HUES6 (cell line): Measurements from ENCODE around the gene NDUFV2.
A peak's percentile ranks its signal among the peaks of the same experiment; 100 is the strongest.

ENCODE experiments used
- H3K27ac ChIP-seq: 2 replicates; pipeline ENCODE4 v1.7.0; 2013; ENCODE audit warnings: low read depth, mild to moderate bottlenecking, low read length, inconsistent platforms
- H3K27me3 ChIP-seq: 2 replicates; pipeline ENCODE4 v1.6.1; 2013; ENCODE audit warnings: low read length; ENCODE audit not compliant: control insufficient read depth, insufficient read depth
- H3K36me3 ChIP-seq: 2 replicates; pipeline ENCODE4 v1.6.1; 2013; ENCODE audit warnings: low read length; ENCODE audit not compliant: control insufficient read depth, insufficient read depth
- H3K4me1 ChIP-seq: 2 replicates; pipeline ENCODE4 v1.6.1; 2013; ENCODE audit warnings: low read length; ENCODE audit not compliant: control insufficient read depth, insufficient read depth
- H3K4me3 ChIP-seq: 2 replicates; pipeline ENCODE4 v1.5.1; 2013; ENCODE audit warnings: low read depth, low read length
- H3K9ac ChIP-seq: one replicate; pipeline ENCODE4 v1.6.1; 2013; ENCODE audit warnings: mild to moderate bottlenecking, low read length
- H3K9me3 ChIP-seq: 2 replicates; pipeline ENCODE4 v1.6.1; 2013; ENCODE audit warnings: low read depth, low read length; ENCODE audit not compliant: control insufficient read depth, insufficient read depth

Gene NDUFV2

DNA sequence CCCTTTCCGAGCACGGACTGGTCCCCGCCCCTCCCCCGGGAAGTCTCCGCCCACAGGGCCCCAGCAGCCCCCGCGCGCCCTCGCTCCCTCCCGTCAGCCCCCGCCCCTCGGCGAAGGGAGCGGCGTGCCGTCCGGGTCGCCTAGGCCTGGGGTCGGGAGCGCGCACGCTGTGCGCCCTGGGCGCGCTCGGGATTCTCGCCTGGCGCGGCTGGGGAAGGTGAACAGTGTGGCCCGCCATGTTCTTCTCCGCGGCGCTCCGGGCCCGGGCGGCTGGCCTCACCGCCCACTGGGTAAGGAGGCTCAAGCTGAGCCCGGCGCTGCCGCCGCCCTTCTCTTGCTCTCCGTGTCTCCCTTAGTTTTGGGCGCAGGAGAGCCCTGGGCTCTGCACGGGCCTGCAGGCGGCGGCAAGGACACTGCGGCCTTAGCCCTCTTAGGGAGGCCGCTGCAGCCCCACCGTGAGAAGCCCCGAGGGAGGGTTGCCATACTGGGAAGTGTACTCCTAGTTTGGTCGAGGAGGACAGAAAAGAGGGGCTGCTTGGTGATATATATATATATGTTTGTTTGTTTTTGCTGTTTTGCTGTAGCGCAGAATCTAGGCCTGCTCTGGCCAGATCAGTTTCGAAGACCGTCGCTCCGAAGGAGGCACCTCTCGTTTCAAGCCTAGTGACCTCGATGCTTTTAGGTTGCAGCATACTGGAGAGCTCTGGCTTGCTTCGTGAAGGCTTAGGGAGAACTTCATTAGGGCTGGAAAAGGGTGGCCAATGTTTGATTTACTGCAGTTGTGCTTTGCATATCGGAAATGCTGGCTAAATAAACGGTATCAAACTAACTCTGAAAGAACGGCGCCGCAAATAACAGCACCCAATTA, at the start of gene NDUFV2:
TSS of gene NDUFV2 (plus strand) at position 192 of the 868 bp plus-strand sequence. CDS start at position 237, 45 bp downstream.
- Histone ChIP-seq H3K27ac (peak within 1 kb of the TSS; percentile 96), H3K27me3 (no peaks in the 10 kb centered on the region), H3K4me3 (peak within 1 kb of the TSS; percentile 91), H3K4me1 (peaks cover 45% of the 10 kb centered on the region), H3K9ac (peak within 1 kb of the TSS; percentile 97), H3K36me3 (peaks cover 5% of the 10 kb centered on the region; the same call in 1 of the 2 replicates), H3K9me3 (no peaks in the 10 kb centered on the region)

DNA sequence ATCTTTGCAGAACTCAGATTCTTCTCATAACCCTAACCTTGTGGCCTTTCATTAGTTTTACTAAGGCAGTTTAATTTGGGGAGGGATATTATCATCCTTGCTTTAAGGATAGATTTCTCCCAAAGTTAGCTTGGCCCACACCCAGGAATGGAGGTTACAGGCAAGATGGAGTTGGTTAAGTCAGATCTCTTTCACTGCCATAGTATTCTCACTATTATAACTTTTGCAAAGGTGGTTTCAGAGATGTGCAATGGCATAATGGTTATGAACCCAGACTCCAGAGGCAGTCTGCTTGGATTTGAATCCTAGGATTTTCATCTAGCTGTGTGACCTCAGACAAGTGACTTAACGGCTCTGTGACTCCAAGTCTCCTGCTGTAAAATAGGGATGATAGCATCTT, 48.7 kb upstream of the NDUFV2 start:
- Histone ChIP-seq H3K9ac (no peak overlapping the region), H3K4me1 (no peaks in the 10 kb centered on the region), H3K27me3 (no peaks in the 10 kb centered on the region), H3K27ac (no peak overlapping the region), H3K4me3 (no peak overlapping the region), H3K9me3 (peaks cover 45% of the 10 kb centered on the region), H3K36me3 (no peaks in the 10 kb centered on the region)

DNA sequence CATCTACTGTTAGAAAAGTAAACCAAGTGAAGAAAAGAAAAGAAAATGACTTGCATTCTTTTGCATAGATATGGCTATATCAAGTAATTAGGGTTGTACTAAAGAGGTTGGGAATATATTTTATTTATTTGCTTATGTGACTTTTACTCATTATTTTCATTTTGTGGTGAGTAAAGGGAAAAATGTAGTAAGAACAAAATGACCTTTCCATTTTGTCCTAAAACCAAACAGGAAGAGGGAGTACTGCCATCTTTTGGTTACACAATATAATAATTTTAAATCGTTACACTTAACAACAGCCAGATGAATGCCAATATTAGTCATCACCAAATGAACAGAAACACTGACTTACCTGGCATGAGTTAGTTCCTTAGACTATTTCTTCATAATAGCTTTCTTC, 47.3 kb upstream of the NDUFV2 start:
- H3K27me3 ChIP-seq = no peaks in the 10 kb centered on the region
- H3K36me3 ChIP-seq = no peaks in the 10 kb centered on the region
- no peaks in the 10 kb centered on the region for H3K4me1 ChIP-seq
- peaks cover 32% of the 10 kb centered on the region for H3K9me3 ChIP-seq
- no peak overlapping the region for H3K27ac ChIP-seq
- no peak overlapping the region for H3K9ac ChIP-seq
- no peak overlapping the region for H3K4me3 ChIP-seq

DNA sequence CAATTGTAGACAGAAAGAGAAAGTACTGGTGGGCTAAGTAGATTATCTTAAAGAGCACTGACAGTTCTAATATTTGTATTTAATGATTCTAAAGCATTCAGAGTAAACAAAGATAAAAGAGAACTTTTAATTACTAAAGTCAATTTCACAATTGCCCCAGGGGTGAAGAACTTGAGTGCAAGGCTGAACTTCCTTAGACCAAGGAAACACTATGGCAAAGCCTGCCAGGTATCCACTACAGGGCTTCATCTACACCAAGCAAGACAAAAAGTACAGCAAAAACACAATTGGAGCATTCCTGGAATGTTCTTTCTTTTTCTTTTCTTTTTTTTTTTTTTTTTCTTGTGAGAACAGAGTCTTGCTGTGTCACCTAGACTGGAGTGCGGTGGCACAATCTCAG, 46.9 kb upstream of the NDUFV2 start:
- no peaks in the 10 kb centered on the region for H3K4me1 ChIP-seq
- no peak overlapping the region for H3K4me3 ChIP-seq
- peaks cover 27% of the 10 kb centered on the region for H3K9me3 ChIP-seq
- no peaks in the 10 kb centered on the region for H3K36me3 ChIP-seq
- no peak overlapping the region for H3K9ac ChIP-seq
- no peaks in the 10 kb centered on the region for H3K27me3 ChIP-seq
- H3K27ac ChIP-seq = no peak overlapping the region

DNA sequence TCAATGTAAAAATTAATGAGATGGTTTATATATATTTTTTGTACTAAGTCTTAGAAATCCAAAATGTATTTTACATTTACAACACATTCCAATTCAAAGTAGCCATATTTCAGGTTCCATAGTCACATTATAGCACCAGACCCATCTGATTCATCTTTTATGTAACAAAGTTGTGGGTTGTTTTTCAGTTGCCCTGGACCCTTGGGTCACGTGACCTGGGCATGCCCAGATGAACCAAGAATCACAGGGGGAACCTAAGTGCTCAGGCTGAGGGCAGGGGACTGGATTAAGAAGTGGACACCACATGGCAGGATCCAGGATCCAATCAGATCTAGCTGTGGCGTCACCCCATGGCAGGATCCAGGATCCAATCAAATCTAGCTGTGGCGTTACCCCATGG, 44.9 kb upstream of the NDUFV2 start:
- H3K4me3 ChIP-seq = no peak overlapping the region
- H3K36me3 ChIP-seq = no peaks in the 10 kb centered on the region
- H3K9me3 ChIP-seq = peaks cover 13% of the 10 kb centered on the region
- H3K9ac ChIP-seq = no peak overlapping the region
- no peaks in the 10 kb centered on the region for H3K27me3 ChIP-seq
- H3K27ac ChIP-seq = no peak overlapping the region
- H3K4me1 ChIP-seq = no peaks in the 10 kb centered on the region

DNA sequence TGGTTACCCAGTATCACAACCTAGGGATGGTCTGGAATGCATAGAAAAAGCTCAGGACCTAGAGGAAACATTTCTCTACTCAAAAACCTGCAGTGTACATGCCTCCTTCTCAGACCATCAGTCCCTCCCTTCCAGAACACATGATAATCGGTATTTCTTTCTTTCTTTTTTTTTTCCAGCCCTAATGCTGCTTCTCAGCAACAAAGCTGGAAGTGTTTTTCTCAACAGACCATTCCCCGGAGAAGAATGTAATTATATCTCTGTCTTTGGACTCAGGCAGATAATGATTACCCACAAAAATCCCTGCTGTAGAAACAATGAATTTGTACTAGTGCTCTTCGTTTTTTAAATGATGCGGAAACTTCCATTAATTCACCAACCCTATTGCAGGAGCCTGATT, 44.1 kb upstream of the NDUFV2 start:
- no peak overlapping the region for H3K27ac ChIP-seq
- H3K9me3 ChIP-seq = peaks cover 6% of the 10 kb centered on the region
- H3K4me1 ChIP-seq = no peaks in the 10 kb centered on the region
- no peaks in the 10 kb centered on the region for H3K36me3 ChIP-seq
- no peak overlapping the region for H3K4me3 ChIP-seq
- H3K27me3 ChIP-seq = no peaks in the 10 kb centered on the region
- H3K9ac ChIP-seq = no peak overlapping the region

DNA sequence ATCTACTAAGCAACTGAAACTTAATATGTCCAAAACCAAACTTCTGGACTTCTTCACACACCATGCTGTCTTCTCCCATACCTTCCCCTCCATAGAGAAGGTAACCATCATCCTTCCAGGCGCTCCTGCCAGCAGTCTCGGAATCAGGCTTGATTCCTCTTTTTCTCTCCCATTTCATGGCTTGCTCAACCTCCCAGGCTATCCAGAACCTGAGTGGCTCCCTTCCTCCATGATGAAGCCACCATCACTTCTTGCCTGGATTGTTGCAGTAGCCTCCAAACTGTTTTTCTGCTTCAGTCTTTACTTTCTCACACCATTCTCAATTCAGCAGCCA, 40.1 kb upstream of the NDUFV2 start:
- Histone ChIP-seq H3K9me3 (no peaks in the 10 kb centered on the region), H3K36me3 (no peaks in the 10 kb centered on the region), H3K4me1 (no peaks in the 10 kb centered on the region), H3K27me3 (no peaks in the 10 kb centered on the region), H3K27ac (no peak overlapping the region), H3K9ac (no peak overlapping the region), H3K4me3 (no peak overlapping the region)

DNA sequence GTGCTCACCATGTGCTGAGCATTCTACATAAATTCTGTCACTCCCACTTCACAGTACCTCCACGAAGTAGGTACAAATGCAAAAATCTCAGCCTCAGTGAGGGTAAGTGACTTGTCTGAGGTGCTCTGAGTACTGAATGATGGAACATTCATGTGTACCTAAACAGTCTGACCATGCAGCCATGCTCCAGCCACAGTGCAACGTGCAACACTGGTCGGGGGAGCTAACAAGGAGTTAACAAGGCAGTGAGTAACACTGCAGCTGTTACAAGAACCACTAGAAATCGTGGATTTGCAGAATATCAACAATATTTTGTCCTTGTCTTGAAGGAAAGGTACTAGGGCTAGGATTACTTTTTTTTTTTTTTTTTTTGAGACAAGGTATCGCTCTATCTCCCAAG, 36.6 kb upstream of the NDUFV2 start:
- H3K4me3 ChIP-seq = no peak overlapping the region
- H3K27me3 ChIP-seq = no peaks in the 10 kb centered on the region
- H3K9me3 ChIP-seq = peaks cover 4% of the 10 kb centered on the region; the same call in 1 of the 2 replicates
- no peaks in the 10 kb centered on the region for H3K36me3 ChIP-seq
- peaks cover 7% of the 10 kb centered on the region; the same call in 1 of the 2 replicates for H3K4me1 ChIP-seq
- no peak overlapping the region for H3K9ac ChIP-seq
- H3K27ac ChIP-seq = no peak overlapping the region

DNA sequence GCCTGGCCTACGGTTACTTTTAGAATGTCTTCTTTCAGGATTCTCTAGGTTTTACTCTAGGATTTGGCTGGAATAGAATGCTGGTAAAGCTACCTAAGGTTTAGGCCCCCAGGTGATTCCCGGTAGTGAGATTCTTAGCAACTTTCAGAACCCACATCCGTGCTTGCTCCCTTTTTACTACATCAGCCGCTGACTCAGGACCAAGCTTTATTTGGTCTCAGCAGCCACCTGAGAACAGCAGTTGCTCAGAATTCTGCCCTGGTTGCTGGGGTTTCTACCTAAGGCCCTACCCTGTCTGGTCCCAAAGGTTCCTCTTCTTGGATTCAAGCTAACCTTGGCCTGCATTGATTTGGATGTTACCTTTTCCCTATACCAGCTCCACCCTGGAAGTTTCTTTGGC, 36.1 kb upstream of the NDUFV2 start:
- Histone ChIP-seq H3K9me3 (peaks cover 4% of the 10 kb centered on the region; the same call in 1 of the 2 replicates), H3K27me3 (no peaks in the 10 kb centered on the region), H3K4me1 (peaks cover 7% of the 10 kb centered on the region; the same call in 1 of the 2 replicates), H3K9ac (no peak overlapping the region), H3K36me3 (no peaks in the 10 kb centered on the region), H3K27ac (no peak overlapping the region), H3K4me3 (no peak overlapping the region)

DNA sequence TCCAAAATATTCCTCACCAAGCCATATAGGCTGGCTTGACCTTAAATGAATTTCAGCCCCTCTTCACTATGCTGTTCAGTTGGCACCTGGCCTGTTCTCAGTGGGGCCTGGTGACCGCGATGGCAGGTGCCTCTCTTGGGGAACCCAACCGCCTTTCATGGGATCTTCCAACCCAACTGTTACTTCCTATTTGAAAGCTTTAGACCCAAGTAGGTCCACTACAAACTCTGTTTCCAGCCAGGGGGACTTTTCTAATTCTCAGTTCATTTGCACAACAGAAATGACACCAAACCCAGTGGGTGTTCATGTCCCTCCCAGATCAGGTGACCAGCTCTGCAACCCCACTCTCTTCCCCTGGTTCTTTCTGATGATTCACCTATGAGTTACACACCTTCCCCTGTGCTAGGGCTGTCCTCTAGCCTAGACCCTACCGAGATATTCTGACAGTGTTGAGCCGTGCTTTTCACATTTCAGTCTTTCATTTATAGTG, 35.6 kb upstream of the NDUFV2 start:
- Histone ChIP-seq H3K4me1 (peaks cover 7% of the 10 kb centered on the region; the same call in 1 of the 2 replicates), H3K36me3 (no peaks in the 10 kb centered on the region), H3K9me3 (peaks cover 4% of the 10 kb centered on the region; the same call in 1 of the 2 replicates), H3K4me3 (no peak overlapping the region), H3K9ac (no peak overlapping the region), H3K27ac (no peak overlapping the region), H3K27me3 (no peaks in the 10 kb centered on the region)

DNA sequence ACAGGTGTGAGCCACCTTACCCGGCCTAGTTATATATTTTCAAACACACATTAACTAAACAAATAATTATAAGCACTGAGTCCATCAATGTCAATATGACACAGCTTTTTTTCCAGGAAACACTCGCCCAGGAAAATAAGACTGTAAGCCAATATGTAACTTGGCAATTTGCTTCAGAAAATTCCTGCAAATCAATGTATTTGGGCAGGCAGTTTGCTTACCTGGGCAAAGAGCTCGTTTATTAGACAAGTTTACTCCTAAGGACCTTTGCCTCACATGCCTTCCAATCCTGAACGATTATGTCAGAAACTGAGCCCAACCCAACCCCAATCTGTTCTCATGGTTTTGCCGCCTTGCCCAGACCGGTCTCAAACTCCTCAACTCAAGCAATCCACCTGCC, 34.7 kb upstream of the NDUFV2 start:
- H3K36me3 ChIP-seq = no peaks in the 10 kb centered on the region
- H3K4me3 ChIP-seq = no peak overlapping the region
- H3K9me3 ChIP-seq = peaks cover 4% of the 10 kb centered on the region; the same call in 1 of the 2 replicates
- peaks cover 7% of the 10 kb centered on the region; the same call in 1 of the 2 replicates for H3K4me1 ChIP-seq
- H3K27me3 ChIP-seq = no peaks in the 10 kb centered on the region
- no peak overlapping the region for H3K27ac ChIP-seq
- no peak overlapping the region for H3K9ac ChIP-seq
